Activated naive CD4-positive, alpha-beta T cell (primary cell): ENCODE data around the gene PEX5.
A peak's percentile ranks its signal among the peaks of the same experiment; 100 is the strongest.

ENCODE experiments used
- DNase-seq, 4 experiments: peaks; one replicate each; lab custom pipeline; 2025; lab: John Stamatoyannopoulos, UW

Gene PEX5

DNA sequence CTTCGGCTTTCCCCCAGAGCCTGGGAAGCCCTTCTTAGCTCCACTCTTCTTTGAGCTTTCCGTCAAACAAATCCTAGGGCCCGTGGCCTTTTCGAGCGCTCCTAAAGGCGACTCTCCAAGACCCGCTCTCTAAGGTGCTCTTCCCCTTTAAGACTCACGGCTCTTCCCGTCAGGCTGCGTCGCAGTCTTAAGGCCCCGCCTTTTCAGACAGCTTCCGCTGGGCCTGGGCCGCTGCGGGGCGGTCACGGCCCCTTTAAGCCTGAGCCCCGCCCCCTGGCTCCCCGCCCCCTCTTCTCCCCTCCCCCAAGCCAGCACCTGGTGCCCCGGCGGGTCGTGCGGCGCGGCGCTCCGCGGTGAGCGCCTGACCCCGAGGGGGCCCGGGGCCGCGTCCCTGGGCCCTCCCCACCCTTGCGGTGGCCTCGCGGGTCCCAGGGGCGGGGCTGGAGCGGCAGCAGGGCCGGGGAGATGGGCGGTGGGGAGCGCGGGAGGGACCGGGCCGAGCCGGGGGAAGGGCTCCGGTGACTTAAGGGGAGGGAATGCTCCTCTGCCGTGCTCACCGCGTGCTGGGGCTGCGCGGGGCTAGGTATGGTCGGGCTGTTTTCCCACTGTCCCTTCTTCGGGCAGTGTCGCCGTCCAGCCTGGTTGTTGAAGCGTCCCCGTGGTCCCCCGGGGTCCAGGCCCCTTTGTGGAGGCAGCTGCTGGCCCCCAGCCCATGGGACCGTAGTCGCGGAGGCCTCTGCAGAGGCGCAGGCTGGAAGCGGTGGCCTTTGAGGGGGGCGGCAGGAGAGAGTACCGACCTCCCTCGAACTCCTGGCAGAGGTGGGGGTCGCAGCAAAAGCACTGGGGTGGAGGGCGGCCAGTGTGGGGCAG lies at the start of gene PEX5:
Gene PEX5, plus strand, starts transcription at position 289 of the 870 bp plus-strand sequence. CDS start 692 bp downstream, outside the sequence.
- DNase-seq, result peak; percentile 41 to 82 (median 66)

DNA sequence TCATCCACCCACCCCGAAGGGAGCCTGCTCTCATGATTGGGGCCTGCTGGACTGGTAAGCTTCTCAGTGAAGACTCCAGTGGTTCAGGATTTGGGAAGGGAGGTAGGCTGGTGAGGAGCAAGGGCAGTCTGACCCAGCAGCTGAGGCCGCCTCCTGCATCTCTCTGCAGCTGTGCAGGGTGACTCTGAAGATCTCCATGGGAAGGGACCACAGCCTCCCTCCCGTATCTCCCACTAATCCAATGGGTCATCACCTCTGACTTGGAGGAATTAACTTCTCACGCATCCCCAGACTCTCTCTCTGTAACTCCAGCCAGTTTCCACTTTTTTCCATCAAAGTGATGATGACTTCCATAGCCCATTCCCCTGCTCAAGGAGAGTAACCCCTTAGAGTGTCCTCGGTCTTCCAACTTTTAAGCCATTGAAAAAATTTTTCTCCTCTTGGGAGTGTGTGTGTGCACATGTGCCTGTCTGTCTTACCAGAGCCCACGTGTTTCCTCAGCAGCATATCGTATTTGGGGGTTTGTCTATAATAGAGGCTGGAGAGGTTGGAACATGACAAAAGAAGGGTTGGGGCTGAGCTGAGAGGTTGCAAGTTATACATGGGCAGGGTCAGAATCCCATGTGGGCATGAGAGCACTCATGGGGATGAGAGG lies 48.0 kb upstream of the PEX5 start:
- no peak for DNase-seq

- DNase-seq, result peak in 3 of 4 experiments; percentile 9 to 44 (median 27)
Observed at GRCh38 chr12:7142056-7142644, 47.3 kb upstream of the PEX5 start.

GRCh38 chr12:7142809-7143465 lies 46.5 kb upstream of the PEX5 start:
- DNase-seq, result no peak

- no peak for DNase-seq
Observed at GRCh38 chr12:7143564-7143963, 45.9 kb upstream of the PEX5 start.

- no peak for DNase-seq
Observed at GRCh38 chr12:7144414-7145120, 44.9 kb upstream of the PEX5 start.

- no peak for DNase-seq
Observed at GRCh38 chr12:7145671-7146070, 43.8 kb upstream of the PEX5 start.

GRCh38 chr12:7146228-7146627 lies 43.3 kb upstream of the PEX5 start:
- DNase-seq, result no peak

- no peak for DNase-seq
Observed at GRCh38 chr12:7146906-7147305, 42.6 kb upstream of the PEX5 start.

DNA sequence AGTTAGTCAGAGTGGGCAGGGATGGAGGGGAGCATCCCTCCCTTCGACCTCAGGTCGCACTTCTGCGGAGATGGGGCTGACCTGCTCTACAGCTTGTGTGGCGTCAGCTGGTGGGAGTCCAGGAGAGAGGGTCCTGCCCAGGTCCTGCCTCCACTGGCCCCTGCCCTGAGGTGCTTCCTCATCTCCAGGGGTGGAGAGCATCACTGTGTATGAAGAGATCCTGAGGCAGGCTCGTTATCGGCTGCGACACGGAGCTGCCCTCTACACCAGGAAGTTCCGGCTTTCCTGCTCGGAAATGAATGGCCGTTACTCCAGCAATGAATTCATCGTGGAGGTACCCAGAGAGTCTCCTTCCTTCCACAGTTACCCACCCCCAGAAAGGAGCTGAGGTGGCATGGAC lies 39.1 kb upstream of the PEX5 start:
- DNase-seq, result no peak

- no peak for DNase-seq
Observed at GRCh38 chr12:7150841-7151240, 38.6 kb upstream of the PEX5 start.

DNA sequence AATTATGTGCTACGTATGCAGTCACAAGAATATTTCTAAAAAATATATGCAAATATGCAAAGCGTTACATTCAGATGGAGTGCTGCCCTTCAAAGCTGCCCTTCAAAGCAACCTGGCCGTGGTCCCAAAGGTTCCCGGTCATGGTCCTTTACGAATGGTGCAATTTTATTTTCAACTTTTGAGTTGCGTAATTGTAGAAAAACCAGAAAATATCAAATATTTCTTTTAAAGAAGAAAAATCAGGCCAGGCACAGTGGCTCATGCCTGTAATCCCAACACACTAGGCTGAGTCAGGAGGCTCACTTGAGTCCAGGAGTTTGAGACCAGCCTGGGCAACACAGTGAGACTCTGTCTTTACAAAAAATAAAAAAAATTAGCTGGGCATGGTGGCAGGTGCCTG lies 38.0 kb upstream of the PEX5 start:
- no peak for DNase-seq

DNA sequence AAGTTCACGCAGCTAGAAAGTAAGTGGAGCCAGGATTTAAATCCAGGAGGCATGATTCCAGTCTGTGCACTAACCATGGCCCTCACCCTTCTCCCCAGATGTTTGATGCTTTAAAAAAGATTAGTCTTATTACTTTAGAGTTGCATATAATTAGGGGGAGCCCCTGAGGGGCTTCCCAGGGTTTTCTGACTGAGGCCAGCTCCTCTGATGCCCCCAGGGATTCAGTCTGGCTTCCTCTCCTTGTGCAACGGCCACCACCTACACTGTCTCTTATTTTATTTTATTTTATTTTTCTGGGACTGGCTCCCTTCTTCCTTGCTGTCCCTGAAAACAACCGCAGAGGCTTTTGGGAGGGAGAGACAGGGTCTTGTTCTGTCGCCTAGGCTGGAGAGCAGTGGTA lies 36.7 kb upstream of the PEX5 start:
- DNase-seq, result no peak

- no peak for DNase-seq
Observed at GRCh38 chr12:7154042-7154441, 35.4 kb upstream of the PEX5 start.

- no peak for DNase-seq
Observed at GRCh38 chr12:7154901-7155470, 34.5 kb upstream of the PEX5 start.

GRCh38 chr12:7155471-7156034 lies 33.9 kb upstream of the PEX5 start:
- no peak for DNase-seq

DNA sequence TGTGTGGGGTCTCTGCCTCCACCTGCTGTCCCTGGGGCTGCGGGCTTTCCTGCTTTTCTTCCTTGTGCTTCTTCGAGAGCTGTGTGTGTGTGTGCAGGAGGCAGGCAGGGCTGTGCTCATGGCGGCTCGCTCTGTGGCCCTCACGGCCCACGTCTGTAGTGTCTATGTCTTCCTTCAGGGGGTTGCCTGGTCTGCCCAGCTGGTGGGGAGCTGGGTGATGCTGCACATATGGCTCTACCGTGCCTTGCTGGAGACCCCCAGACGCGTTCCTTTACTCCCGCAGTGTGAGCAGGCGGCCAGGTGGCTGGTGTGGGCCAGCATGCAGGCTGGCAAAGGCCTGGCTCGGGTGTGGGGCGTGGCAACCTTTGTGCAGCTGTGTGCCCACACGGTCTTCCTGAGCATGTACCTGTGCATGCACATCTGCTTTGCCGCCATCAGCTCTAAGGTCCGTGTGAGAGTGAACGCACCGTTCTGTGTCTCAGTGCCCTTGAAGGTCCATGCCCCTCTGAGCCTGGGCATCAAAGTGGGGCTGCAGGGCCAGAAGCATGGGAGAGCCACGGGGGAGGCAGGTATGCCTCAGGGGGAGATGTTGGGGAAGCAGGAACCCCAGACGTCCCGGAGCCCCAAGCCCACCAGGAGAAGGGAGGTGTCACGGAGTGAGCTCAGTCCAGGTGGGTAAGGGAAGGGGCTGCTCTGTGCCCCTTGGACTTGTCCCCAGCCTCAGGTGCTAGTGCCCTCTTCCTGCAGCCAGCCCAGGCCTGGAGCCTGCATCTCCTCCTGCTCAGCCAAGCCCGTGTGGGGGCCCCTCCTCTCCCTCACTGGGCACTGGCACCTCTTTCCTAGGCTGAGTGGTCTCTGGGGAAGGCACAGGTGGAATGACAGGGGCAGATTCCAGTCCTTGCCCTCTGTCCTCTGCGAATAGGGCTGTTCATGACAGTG lies 33.0 kb upstream of the PEX5 start:
- no peak for DNase-seq

- no peak for DNase-seq
Observed at GRCh38 chr12:7157391-7157790, 32.1 kb upstream of the PEX5 start.

- no peak for DNase-seq
Observed at GRCh38 chr12:7158781-7159609, 30.5 kb upstream of the PEX5 start.
